HCT116 (cell line): Measurements from ENCODE around the gene USP54. TPM values are rescaled to one million over a fixed set of nuclear protein-coding genes. Genes with fewer than 3 reads are reported as not detected.

Experiments
- ATAC-seq: fragments of 200-7000 bp; cut with Tn5 transposase; 2 replicates; pipeline ENCODE4 v1.9.1; 2020; ENCODE audit warnings: mild to moderate bottlenecking, moderate library complexity
- BruUV-seq: library from RNA; stranded (reverse); fragments of 400-500 nt; replicated peaks from 2 replicates; lab custom pipeline; 2021; lab: Mats Ljungman, UMichigan
- CTCF ChIA-PET: fragments of 300-600 bp; sonication (Branson Sonifier 250); formaldehyde crosslinking; loops from one replicate; lab custom pipeline; 2021; ENCODE audit warnings: antibody characterized with exemption; lab: Charles Lee
- POLR2A ChIA-PET: fragments of 300-600, 350-600 bp; sonication (Branson Sonifier 250); formaldehyde crosslinking; loops from one replicate; lab custom pipeline; 2021; ENCODE audit warnings: antibody characterized with exemption; lab: Charles Lee
- RAD21 ChIA-PET, 2 experiments: fragments of 300-600 bp; sonication (Branson Sonifier 250); formaldehyde crosslinking; loops; one replicate each; lab custom pipeline; 2023; ENCODE audit warnings: low total read pairs in 2 of 2; ENCODE audit not compliant: uncharacterized antibody in 2 of 2, unreplicated experiment in 2 of 2, low non-redundant PET in 1 of 2; lab: Charles Lee
- DNase-seq: peaks from one replicate; pipeline ENCODE4 v3.0.0-alpha.2; 2010; ENCODE audit warnings: low read depth, low spot score
- H2AFZ ChIP-seq: fragments of 200-600 bp; shearing (Covaris generic), sonication (generic); 2 replicates; pipeline ENCODE4 v1.6.1; 2017; ENCODE audit warnings: low read depth, mixed run types, mixed read lengths, antibody characterized with exemption, low read length; ENCODE audit not compliant: poor library complexity, severe bottlenecking
- H3K27ac ChIP-seq: 2 replicates; pipeline ENCODE4 v1.5.1; 2012; ENCODE audit warnings: low read depth, low read length
- H3K27me3 ChIP-seq: fragments of 200-600 bp; sonication (generic); 2 replicates; pipeline ENCODE4 v1.6.1; 2016; ENCODE audit warnings: mixed run types, low read length, mixed read lengths; ENCODE audit not compliant: insufficient read depth
- H3K36me3 ChIP-seq, 2 experiments: fragments of 200-500 bp in 1 of 2; fragments of 200-600 bp in 1 of 2; sonication (Bioruptor generic) in 1 of 2; sonication (generic) in 1 of 2; 2 replicates each; pipeline versions ENCODE4 v1.5.1 to v1.6.1; 2014 to 2016; ENCODE audit warnings: low read length in 2 of 2, inconsistent platforms in 1 of 2, mixed read lengths in 1 of 2, mixed run types in 1 of 2; ENCODE audit not compliant: insufficient read depth in 2 of 2, control insufficient read depth in 1 of 2
- H3K4me1 ChIP-seq, 2 experiments: fragments of 200-600 bp in 1 of 2; sonication (generic) in 1 of 2; 2 replicates each; pipeline versions ENCODE4 v1.5.1 to v1.6.1; 2012 to 2017; ENCODE audit warnings: low read length in 2 of 2, inconsistent platforms in 1 of 2, mild to moderate bottlenecking in 1 of 2, mixed read lengths in 1 of 2, mixed run types in 1 of 2, moderate library complexity in 1 of 2; ENCODE audit not compliant: insufficient read depth in 2 of 2, control insufficient read depth in 1 of 2
- H3K4me2 ChIP-seq: fragments of 200-600 bp; sonication (generic); 2 replicates; pipeline ENCODE4 v1.6.1; 2017; ENCODE audit warnings: mixed run types, low read length, mixed read lengths
- H3K4me3 ChIP-seq, 2 experiments: fragments of 200-600 bp in 1 of 2; sonication (generic) in 1 of 2; replicated peaks in 1 of 2; 2 replicates each; pipeline ENCODE4 v1.5.1; 2011 to 2016; ENCODE audit warnings: low read length in 2 of 2, control low read depth in 1 of 2, low read depth in 1 of 2, mild to moderate bottlenecking in 1 of 2, mixed read lengths in 1 of 2, mixed run types in 1 of 2
- H3K79me2 ChIP-seq: fragments of 200-600 bp; sonication (generic); 2 replicates; pipeline ENCODE4 v1.6.1; 2017; ENCODE audit warnings: mild to moderate bottlenecking, mixed run types, low read length, moderate library complexity, mixed read lengths; ENCODE audit not compliant: insufficient read depth
- H3K9ac ChIP-seq: fragments of 200-600 bp; sonication (generic); 2 replicates; pipeline ENCODE4 v1.6.1; 2016; ENCODE audit warnings: low read length, mixed read lengths
- H3K9me2 ChIP-seq: fragments of 200-600 bp; sonication (generic), shearing (Covaris generic); 2 replicates; pipeline ENCODE4 v1.6.1; 2017; ENCODE audit warnings: mixed run types, mild to moderate bottlenecking, moderate library complexity; ENCODE audit not compliant: insufficient read depth
- H3K9me3 ChIP-seq, 2 experiments: fragments of 200-500 bp in 1 of 2; fragments of 200-600 bp in 1 of 2; sonication (Bioruptor generic) in 1 of 2; sonication (generic) in 1 of 2; 2 replicates each; pipeline ENCODE4 v1.6.1; 2014 to 2017; ENCODE audit warnings: low read length in 2 of 2, mixed read lengths in 2 of 2, inconsistent platforms in 1 of 2, low read depth in 1 of 2, mild to moderate bottlenecking in 1 of 2, mixed run types in 1 of 2, moderate library complexity in 1 of 2; ENCODE audit not compliant: control insufficient read depth in 1 of 2, insufficient read depth in 1 of 2
- H4K20me1 ChIP-seq: fragments of 200-600 bp; sonication (generic), shearing (Covaris generic); 2 replicates; pipeline ENCODE4 v1.6.1; 2017; ENCODE audit warnings: mixed run types, mild to moderate bottlenecking, moderate library complexity; ENCODE audit not compliant: insufficient read depth
- EZH2phosphoT487 ChIP-seq: fragments of 200-600 bp; IDR thresholded peaks from 2 replicates; pipeline ENCODE4 v1.6.1; 2018; ENCODE audit warnings: antibody characterized with exemption, borderline replicate concordance
- JUND ChIP-seq: IDR thresholded peaks from 2 replicates; pipeline ENCODE4 v1.6.1; 2012
- POLR2A ChIP-seq: IDR thresholded peaks from 2 replicates; pipeline ENCODE4 v1.7.0; 2011; ENCODE audit warnings: borderline replicate concordance; ENCODE audit not compliant: insufficient read depth, insufficient read length; ENCODE audit errors: extremely low read depth
- POLR2AphosphoS5 ChIP-seq: IDR thresholded peaks from 2 replicates; pipeline ENCODE4 v1.6.1; 2011; ENCODE audit warnings: mild to moderate bottlenecking, low read depth, low read length, moderate library complexity
- REST ChIP-seq: IDR thresholded peaks from 2 replicates; pipeline ENCODE4 v1.6.1; 2012; ENCODE audit warnings: low read depth
- SP1 ChIP-seq: IDR thresholded peaks from 2 replicates; pipeline ENCODE4 v1.6.1; 2012; ENCODE audit warnings: low read depth
- SRF ChIP-seq: IDR thresholded peaks from 2 replicates; pipeline ENCODE4 v1.6.1; 2012; ENCODE audit warnings: low read depth
- ZBTB33 ChIP-seq: IDR thresholded peaks from 2 replicates; pipeline ENCODE4 v1.6.1; 2011; ENCODE audit warnings: mild to moderate bottlenecking, low read length, moderate library complexity; ENCODE audit not compliant: insufficient replicate concordance; ENCODE audit errors: extremely low read depth
- ZFX ChIP-seq: fragments of 450-650 bp; IDR thresholded peaks from 2 replicates; pipeline ENCODE4 v1.6.1; 2017
- ZNF274 ChIP-seq: fragments of 200-500 bp; sonication (Bioruptor generic); IDR thresholded peaks from 2 replicates; pipeline ENCODE4 v1.6.1; 2014; ENCODE audit warnings: mild to moderate bottlenecking, low read depth, low read length, inconsistent platforms
- intact Hi-C: fragments of 100-400 bp; cut with micrococcal nuclease; formaldehyde crosslinking; loops from 2 replicates; pipeline ENCODE4 v1.10.0; 2022
- total RNA-seq: library from RNA; stranded (reverse); gene quantifications from one replicate; pipeline ENCODE4 v1.2.1, GENCODE V29; 2021; ENCODE audit not compliant: unreplicated experiment

USP54 gene
- total RNA-seq, 1 experiment from 2014 or later, result 28.0 TPM

- Histone ChIP-seq H2AFZ (no peak overlapping the region), H3K9ac (no peak overlapping the region), H3K4me3 (no peak overlapping the region), H4K20me1 (no peaks in the 10 kb centered on the region), H3K27me3 (no peaks in the 10 kb centered on the region), H3K79me2 (no peaks in the 10 kb centered on the region), H3K36me3 (peaks cover 0 to 4% of the 10 kb centered on the region in 2 experiments; a peak in 1 of 4 replicates), H3K9me2 (no peaks in the 10 kb centered on the region), H3K27ac (no peak overlapping the region), H3K4me1 (no peaks in the 10 kb centered on the region), H3K9me3 (no peaks in the 10 kb centered on the region), H3K4me2 (no peak overlapping the region)
- ChIA-PET CTCF (no interaction called here), RAD21 (no interaction called here), POLR2A (no interaction called here)
- DNase-seq (no peak), ATAC-seq (no peak)
- BruUV-seq, result no TSS peak
- intact Hi-C loops, result no loop called here
- TF ChIP-seq REST (no peak), EZH2phosphoT487 (no peak), POLR2A (no peak), JUND (no peak), ZBTB33 (no peak), POLR2AphosphoS5 (no peak), SP1 (no peak), ZNF274 (no peak), ZFX (no peak), SRF (no peak)
Measured at GRCh38 chr10:73459683-73460314, 131.3 kb downstream of the USP54 start.
